ENCODE data around the gene CYP2W1. TPM values are rescaled to one million over a fixed set of nuclear protein-coding genes. Genes with fewer than 3 reads are reported as not detected.
A peak's percentile ranks its signal among the peaks of the same experiment; 100 is the strongest.

CYP2W1 gene
- total RNA-seq, 4 donors from 2014 or later: 2.3 to 23.1 (median 2.5) TPM; not detected in 1

- H3K9me3 ChIP-seq: no peaks in the 10 kb centered on the region
- no peak overlapping the region for H3K4me3 ChIP-seq
- DNase-seq: peak in 1 of 3 donors; percentile 55
- TF ChIP-seq POLR2A (IDR thresholded peaks at IDR 0.05) (no peak), CTCF (IDR thresholded peaks at IDR 0.05) (no peak)
- no peaks in the 10 kb centered on the region for H3K27me3 ChIP-seq
- H3K27ac ChIP-seq: peak overlapping the region in 1 of 4 donors; percentile 64
- H3K4me1 ChIP-seq: peaks cover 0 to 56% (median 4%) of the 10 kb centered on the region in 4 donors
- peaks cover 0 to 9% (median 0%) of the 10 kb centered on the region in 3 donors for H3K36me3 ChIP-seq
Measured at GRCh38 chr7:949021-949934, 33.7 kb upstream of the CYP2W1 start.

GRCh38 chr7:951881-952547, 31.0 kb upstream of the CYP2W1 start:
- Histone ChIP-seq H3K4me3 (peak overlapping the region in 1 of 4 donors; percentile 59), H3K36me3 (peaks cover 0 to 9% (median 0%) of the 10 kb centered on the region in 3 donors), H3K27me3 (no peaks in the 10 kb centered on the region), H3K9me3 (no peaks in the 10 kb centered on the region), H3K4me1 (peaks cover 0 to 51% (median 4%) of the 10 kb centered on the region in 4 donors), H3K27ac (peak overlapping the region in 2 of 4 donors; percentile 68 to 98)
- peak in 1 of 3 donors; percentile 48 for DNase-seq
- TF ChIP-seq POLR2A (IDR thresholded peaks at IDR 0.05) (no peak), CTCF (IDR thresholded peaks at IDR 0.05) (no peak)

GRCh38 chr7:952548-953441, 30.2 kb upstream of the CYP2W1 start:
- Histone ChIP-seq H3K4me3 (peak overlapping the region in 3 of 4 donors; percentile 54 to 89 (median 59)), H3K27me3 (no peaks in the 10 kb centered on the region), H3K9me3 (no peaks in the 10 kb centered on the region), H3K36me3 (peaks cover 0 to 9% (median 0%) of the 10 kb centered on the region in 3 donors), H3K4me1 (peaks cover 0 to 43% (median 4%) of the 10 kb centered on the region in 4 donors), H3K27ac (peak overlapping the region in 3 of 4 donors; percentile 68 to 98 (median 91))
- peak in 1 of 3 donors; percentile 53 for DNase-seq
- no peak for TF ChIP-seq POLR2A (IDR thresholded peaks at IDR 0.05)
- TF ChIP-seq CTCF (IDR thresholded peaks at IDR 0.05): no peak

- H3K27ac ChIP-seq: peak overlapping the region; percentile 38 to 98 (median 80)
Measured at GRCh38 chr7:953547-954327, 29.2 kb upstream of the CYP2W1 start.

More at GRCh38 chr7:953547-954327, 29.2 kb upstream of the CYP2W1 start:
- Histone ChIP-seq H3K27me3 (no peaks in the 10 kb centered on the region), H3K4me3 (peak overlapping the region; percentile 54 to 89 (median 58)), H3K36me3 (peaks cover 0 to 9% (median 0%) of the 10 kb centered on the region in 3 donors), H3K4me1 (peaks cover 0 to 42% (median 4%) of the 10 kb centered on the region in 4 donors), H3K9me3 (no peaks in the 10 kb centered on the region)
- DNase-seq: peak in 2 of 3 donors; percentile 87 to 90
- peak in 2 of 6 experiments; percentile 5 to 12 for TF ChIP-seq CTCF (IDR thresholded peaks at IDR 0.05)
- peak; percentile 92 to 96 for TF ChIP-seq POLR2A (IDR thresholded peaks at IDR 0.05)
